Activated naive CD8-positive, alpha-beta T cell treated with anti-CD3 and anti-CD28 coated beads for 36 hours (primary cell): ENCODE data around the gene SCP2D1. TPM values are rescaled to one million over a fixed set of nuclear protein-coding genes. Genes with fewer than 3 reads are reported as not detected.

Source experiments
- DNase-seq: peaks from one replicate; pipeline ENCODE4 v3.0.0; 2021
- H3K27ac Mint-ChIP-seq: one replicate; pipeline ENCODE4 v1.8.0; 2022; ENCODE audit warnings: mild to moderate bottlenecking, moderate library complexity, mixed read lengths
- H3K27me3 Mint-ChIP-seq: one replicate; pipeline ENCODE4 v1.8.0; 2022; ENCODE audit warnings: mild to moderate bottlenecking, mixed read lengths
- H3K36me3 Mint-ChIP-seq: one replicate; pipeline ENCODE4 v1.8.0; 2021; ENCODE audit warnings: mild to moderate bottlenecking, mixed read lengths
- H3K4me1 Mint-ChIP-seq: one replicate; pipeline ENCODE4 v1.8.0; 2021; ENCODE audit warnings: mixed read lengths
- H3K4me3 Mint-ChIP-seq: one replicate; pipeline ENCODE4 v1.8.0; 2022; ENCODE audit warnings: mild to moderate bottlenecking, moderate library complexity, mixed read lengths
- H3K9me3 Mint-ChIP-seq: one replicate; pipeline ENCODE4 v1.8.0; 2022; ENCODE audit warnings: mixed read lengths
- total RNA-seq, 2 experiments: library from RNA; stranded (reverse); gene quantifications; one replicate each; pipeline ENCODE4 v1.2.3, GENCODE V29; 2021

The SCP2D1 gene
- total RNA-seq, 2 experiments from 2014 or later, result not detected

GRCh38 chr20:18840248-18840645 lies 26.7 kb downstream of the SCP2D1 start:
- Mint-ChIP-seq H3K4me1 (no peaks in the 10 kb centered on the region), H3K36me3 (no peaks in the 10 kb centered on the region), H3K4me3 (no peak overlapping the region), H3K9me3 (no peaks in the 10 kb centered on the region), H3K27ac (no peak overlapping the region), H3K27me3 (peaks cover 3% of the 10 kb centered on the region)
- no peak for DNase-seq

GRCh38 chr20:18845017-18845416 lies 31.4 kb downstream of the SCP2D1 start:
- Mint-ChIP-seq H3K27me3 (peaks cover 3% of the 10 kb centered on the region), H3K36me3 (no peaks in the 10 kb centered on the region), H3K4me1 (no peaks in the 10 kb centered on the region), H3K4me3 (no peak overlapping the region), H3K9me3 (no peaks in the 10 kb centered on the region), H3K27ac (no peak overlapping the region)
- no peak for DNase-seq

GRCh38 chr20:18847226-18847755 lies 33.7 kb downstream of the SCP2D1 start:
- Mint-ChIP-seq H3K36me3 (no peaks in the 10 kb centered on the region), H3K4me3 (no peak overlapping the region)

GRCh38 chr20:18849131-18849530 lies 35.5 kb downstream of the SCP2D1 start:
- no peak overlapping the region for H3K4me3 Mint-ChIP-seq
- no peak overlapping the region for H3K27ac Mint-ChIP-seq
- no peaks in the 10 kb centered on the region for H3K36me3 Mint-ChIP-seq
- H3K9me3 Mint-ChIP-seq, result no peaks in the 10 kb centered on the region
- no peak for DNase-seq
- H3K4me1 Mint-ChIP-seq, result no peaks in the 10 kb centered on the region
- peaks cover 13% of the 10 kb centered on the region for H3K27me3 Mint-ChIP-seq

More at GRCh38 chr20:18847226-18847755, 33.7 kb downstream of the SCP2D1 start:
- DNase-seq, result no peak
- no peaks in the 10 kb centered on the region for H3K4me1 Mint-ChIP-seq
- H3K27me3 Mint-ChIP-seq, result peaks cover 7% of the 10 kb centered on the region
- no peak overlapping the region for H3K27ac Mint-ChIP-seq
- no peaks in the 10 kb centered on the region for H3K9me3 Mint-ChIP-seq

GRCh38 chr20:18851629-18852028 lies 38.0 kb downstream of the SCP2D1 start:
- Mint-ChIP-seq H3K9me3 (no peaks in the 10 kb centered on the region), H3K36me3 (no peaks in the 10 kb centered on the region), H3K4me3 (no peak overlapping the region), H3K27me3 (peaks cover 16% of the 10 kb centered on the region), H3K27ac (no peak overlapping the region), H3K4me1 (peaks cover 3% of the 10 kb centered on the region)
- DNase-seq, result no peak

- no peaks in the 10 kb centered on the region for H3K9me3 Mint-ChIP-seq
- H3K4me3 Mint-ChIP-seq, result no peak overlapping the region
- DNase-seq, result no peak
- peaks cover 16% of the 10 kb centered on the region for H3K27me3 Mint-ChIP-seq
- H3K36me3 Mint-ChIP-seq, result no peaks in the 10 kb centered on the region
- H3K4me1 Mint-ChIP-seq, result peaks cover 3% of the 10 kb centered on the region
- no peak overlapping the region for H3K27ac Mint-ChIP-seq
Observed at GRCh38 chr20:18852318-18852717, 38.7 kb downstream of the SCP2D1 start.

- no peak for DNase-seq
- H3K4me1 Mint-ChIP-seq, result peaks cover 3% of the 10 kb centered on the region
- H3K4me3 Mint-ChIP-seq, result no peak overlapping the region
- no peak overlapping the region for H3K27ac Mint-ChIP-seq
- no peaks in the 10 kb centered on the region for H3K9me3 Mint-ChIP-seq
- peaks cover 16% of the 10 kb centered on the region for H3K27me3 Mint-ChIP-seq
- no peaks in the 10 kb centered on the region for H3K36me3 Mint-ChIP-seq
Observed at GRCh38 chr20:18853216-18853615, 39.6 kb downstream of the SCP2D1 start.

- Mint-ChIP-seq H3K27me3 (peaks cover 16% of the 10 kb centered on the region), H3K9me3 (no peaks in the 10 kb centered on the region), H3K27ac (no peak overlapping the region), H3K4me1 (peaks cover 3% of the 10 kb centered on the region), H3K36me3 (no peaks in the 10 kb centered on the region), H3K4me3 (no peak overlapping the region)
- DNase-seq, result no peak
Observed at GRCh38 chr20:18853946-18854646, 40.5 kb downstream of the SCP2D1 start.

GRCh38 chr20:18855882-18856281 lies 42.3 kb downstream of the SCP2D1 start:
- DNase-seq, result no peak

GRCh38 chr20:18856873-18857272 lies 43.3 kb downstream of the SCP2D1 start:
- Mint-ChIP-seq H3K36me3 (no peaks in the 10 kb centered on the region), H3K4me3 (no peak overlapping the region), H3K4me1 (peaks cover 3% of the 10 kb centered on the region), H3K27ac (no peak overlapping the region), H3K27me3 (peaks cover 11% of the 10 kb centered on the region), H3K9me3 (peaks cover 5% of the 10 kb centered on the region)
- DNase-seq, result no peak

More at GRCh38 chr20:18855882-18856281, 42.3 kb downstream of the SCP2D1 start:
- Mint-ChIP-seq H3K36me3 (no peaks in the 10 kb centered on the region), H3K9me3 (peaks cover 5% of the 10 kb centered on the region), H3K4me1 (peaks cover 3% of the 10 kb centered on the region), H3K27ac (no peak overlapping the region), H3K27me3 (peaks cover 11% of the 10 kb centered on the region), H3K4me3 (no peak overlapping the region)

GRCh38 chr20:18857640-18858039 lies 44.1 kb downstream of the SCP2D1 start:
- H3K9me3 Mint-ChIP-seq, result peaks cover 5% of the 10 kb centered on the region
- H3K27me3 Mint-ChIP-seq, result peaks cover 11% of the 10 kb centered on the region
- DNase-seq, result no peak
- no peak overlapping the region for H3K27ac Mint-ChIP-seq
- H3K4me3 Mint-ChIP-seq, result no peak overlapping the region
- no peaks in the 10 kb centered on the region for H3K36me3 Mint-ChIP-seq
- peaks cover 3% of the 10 kb centered on the region for H3K4me1 Mint-ChIP-seq

- H3K4me3 Mint-ChIP-seq, result no peak overlapping the region
- peaks cover 6% of the 10 kb centered on the region for H3K27me3 Mint-ChIP-seq
- peaks cover 7% of the 10 kb centered on the region for H3K9me3 Mint-ChIP-seq
- no peak for DNase-seq
- H3K36me3 Mint-ChIP-seq, result no peaks in the 10 kb centered on the region
- H3K27ac Mint-ChIP-seq, result no peak overlapping the region
- H3K4me1 Mint-ChIP-seq, result peaks cover 3% of the 10 kb centered on the region
Observed at GRCh38 chr20:18858816-18859215, 45.2 kb downstream of the SCP2D1 start.

Other genes with a start within 250 kb of the SCP2D1 start
- gene SMIM26, start 246.4 kb upstream of the SCP2D1 start, total RNA-seq, result 10 to 100 TPM; 53.7 to 61.1 TPM
- gene DTD1, start 225.7 kb upstream of the SCP2D1 start, total RNA-seq, result 10 to 100 TPM; 48.4 to 52.5 TPM